ENCODE measurements around the gene SPHK1.

- TF ChIP-seq CTCF (IDR thresholded peaks at IDR 0.05) = no peak
- no peak for TF ChIP-seq POLR2A (IDR thresholded peaks at IDR 0.05)
Observed at GRCh38 chr17:76366247-76366646, 18.2 kb upstream of the SPHK1 start.

Measured in lower leg skin (tissue), 3 donors.